ENCODE results near the gene FSTL5. TPM values are rescaled to one million over a fixed set of nuclear protein-coding genes. Genes with fewer than 3 reads are reported as not detected.

FSTL5 gene
- total RNA-seq, 4 donors from 2014 or later, result 0.33 to 1.1 TPM; not detected in 2

- Histone ChIP-seq H3K9me3 (no peaks in the 10 kb centered on the region), H3K27me3 (no peaks in the 10 kb centered on the region), H3K4me1 (no peaks in the 10 kb centered on the region), H3K36me3 (no peaks in the 10 kb centered on the region), H3K4me3 (replicated peaks in 1 of 3) (no peak overlapping the region), H3K27ac (no peak overlapping the region)
- TF ChIP-seq POLR2A (IDR thresholded peaks at IDR 0.05), result no peak
- TF ChIP-seq, protein P1, sequence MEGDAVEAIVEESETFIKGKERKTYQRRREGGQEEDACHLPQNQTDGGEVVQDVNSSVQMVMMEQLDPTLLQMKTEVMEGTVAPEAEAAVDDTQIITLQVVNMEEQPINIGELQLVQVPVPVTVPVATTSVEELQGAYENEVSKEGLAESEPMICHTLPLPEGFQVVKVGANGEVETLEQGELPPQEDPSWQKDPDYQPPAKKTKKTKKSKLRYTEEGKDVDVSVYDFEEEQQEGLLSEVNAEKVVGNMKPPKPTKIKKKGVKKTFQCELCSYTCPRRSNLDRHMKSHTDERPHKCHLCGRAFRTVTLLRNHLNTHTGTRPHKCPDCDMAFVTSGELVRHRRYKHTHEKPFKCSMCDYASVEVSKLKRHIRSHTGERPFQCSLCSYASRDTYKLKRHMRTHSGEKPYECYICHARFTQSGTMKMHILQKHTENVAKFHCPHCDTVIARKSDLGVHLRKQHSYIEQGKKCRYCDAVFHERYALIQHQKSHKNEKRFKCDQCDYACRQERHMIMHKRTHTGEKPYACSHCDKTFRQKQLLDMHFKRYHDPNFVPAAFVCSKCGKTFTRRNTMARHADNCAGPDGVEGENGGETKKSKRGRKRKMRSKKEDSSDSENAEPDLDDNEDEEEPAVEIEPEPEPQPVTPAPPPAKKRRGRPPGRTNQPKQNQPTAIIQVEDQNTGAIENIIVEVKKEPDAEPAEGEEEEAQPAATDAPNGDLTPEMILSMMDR (IDR thresholded peaks at IDR 0.05), result no peak
- intact Hi-C loops (cut with DNase I), result no loop called here
- DNase-seq, result no peak
- 89 to 90% methylated on average over 2 of the region's 2 CpGs for WGBS, 2 donors
Measured at GRCh38 chr4:161658676-161659075, 505.1 kb downstream of the FSTL5 start.

- WGBS, 2 donors, result 82 to 83% methylated on average over 3 of the region's 3 CpGs
- intact Hi-C loops (cut with DNase I), result no loop called here
- TF ChIP-seq, protein P1 (IDR thresholded peaks at IDR 0.05), result no peak
- TF ChIP-seq POLR2A (IDR thresholded peaks at IDR 0.05), result no peak
- Histone ChIP-seq H3K27ac (no peak overlapping the region), H3K4me1 (no peaks in the 10 kb centered on the region), H3K27me3 (no peaks in the 10 kb centered on the region), H3K36me3 (no peaks in the 10 kb centered on the region), H3K4me3 (replicated peaks in 1 of 3) (no peak overlapping the region), H3K9me3 (no peaks in the 10 kb centered on the region)
- DNase-seq, result no peak
Measured at GRCh38 chr4:161657616-161658015, 506.2 kb downstream of the FSTL5 start.

- WGBS, 2 donors, result 76 to 81% methylated on average over 3 of the region's 3 CpGs
- DNase-seq, result no peak
- no peak for TF ChIP-seq POLR2A (IDR thresholded peaks at IDR 0.05)
- TF ChIP-seq, protein P1 (IDR thresholded peaks at IDR 0.05), result no peak
- H3K27ac ChIP-seq, result no peak overlapping the region
- no peak overlapping the region for H3K4me3 ChIP-seq (replicated peaks in 1 of 3)
- intact Hi-C loops (cut with DNase I), result no loop called here
- H3K9me3 ChIP-seq, result no peaks in the 10 kb centered on the region
- no peaks in the 10 kb centered on the region for H3K27me3 ChIP-seq
- no peaks in the 10 kb centered on the region for H3K4me1 ChIP-seq
- no peaks in the 10 kb centered on the region for H3K36me3 ChIP-seq
Measured at GRCh38 chr4:161656594-161656993, 507.2 kb downstream of the FSTL5 start.

- H3K4me3 ChIP-seq (replicated peaks in 1 of 3), result no peak overlapping the region
- no peaks in the 10 kb centered on the region for H3K36me3 ChIP-seq
- H3K27ac ChIP-seq, result no peak overlapping the region
- H3K27me3 ChIP-seq, result no peaks in the 10 kb centered on the region
- intact Hi-C loops (cut with DNase I), result no loop called here
- 88 to 94% methylated on average over 2 of the region's 2 CpGs for WGBS, 2 donors
- DNase-seq, result no peak
- H3K9me3 ChIP-seq, result no peaks in the 10 kb centered on the region
- H3K4me1 ChIP-seq, result no peaks in the 10 kb centered on the region
- TF ChIP-seq, protein P1 (IDR thresholded peaks at IDR 0.05), result no peak
- no peak for TF ChIP-seq POLR2A (IDR thresholded peaks at IDR 0.05)
Measured at GRCh38 chr4:161655148-161655547, 508.7 kb downstream of the FSTL5 start.

DNA sequence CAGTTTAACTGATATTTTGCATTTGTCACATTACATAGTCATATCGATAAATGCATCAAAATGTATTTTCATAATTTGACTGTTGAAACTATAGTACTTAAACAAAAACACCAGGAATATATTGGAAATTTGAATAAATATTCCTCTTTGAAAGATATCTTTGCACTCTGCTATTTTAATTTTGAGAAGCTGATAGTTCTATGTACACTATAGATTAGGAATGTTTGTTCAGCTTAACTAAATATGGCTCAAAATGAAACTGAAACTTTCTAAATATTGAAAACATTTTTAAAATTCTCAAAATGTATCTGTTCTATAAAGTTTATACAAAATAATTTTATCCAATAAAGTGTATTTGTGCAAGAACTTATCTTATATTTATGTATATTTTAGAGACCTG, 510.1 kb downstream of the FSTL5 start:
- intact Hi-C loops (cut with DNase I), result no loop called here
- 94 to 99% methylated on average over 1 of the region's 1 CpG for WGBS, 2 donors
- Histone ChIP-seq H3K27ac (no peak overlapping the region), H3K9me3 (no peaks in the 10 kb centered on the region), H3K27me3 (no peaks in the 10 kb centered on the region), H3K4me1 (no peaks in the 10 kb centered on the region), H3K4me3 (replicated peaks in 1 of 3) (no peak overlapping the region), H3K36me3 (no peaks in the 10 kb centered on the region)
- DNase-seq, result no peak
- TF ChIP-seq, protein P1 (IDR thresholded peaks at IDR 0.05), result no peak
- TF ChIP-seq POLR2A (IDR thresholded peaks at IDR 0.05), result no peak
